Kidney glomerular epithelial cell (primary cell): ENCODE data around the gene DLEC1.
"Not testable (repeated sequence)": the region's sequence is repeated elsewhere in the genome, so short reads cannot be mapped to it uniquely, and the experiment has no call there.

Experiments used
- DNase-seq: peaks from one replicate; lab custom pipeline; 2025; lab: John Stamatoyannopoulos, UW

The DLEC1 gene

GRCh38 chr3:38157117-38157516 is 118.1 kb downstream of the DLEC1 start:
- DNase-seq, result no peak

GRCh38 chr3:38157595-38157994 is 118.6 kb downstream of the DLEC1 start:
- DNase-seq, result peak; percentile 21

GRCh38 chr3:38158472-38158871 is 119.5 kb downstream of the DLEC1 start:
- DNase-seq, result no peak

GRCh38 chr3:38160704-38161103 is 121.7 kb downstream of the DLEC1 start:
- not testable (repeated sequence) for DNase-seq

GRCh38 chr3:38163117-38163840 is 124.3 kb downstream of the DLEC1 start:
- no peak for DNase-seq

- no peak for DNase-seq
Observed at GRCh38 chr3:38163841-38164642, 125.0 kb downstream of the DLEC1 start.

- no peak for DNase-seq
Observed at GRCh38 chr3:38164643-38164951, 125.6 kb downstream of the DLEC1 start.

- DNase-seq, result peak; percentile 99
Observed at GRCh38 chr3:38164952-38165721, 126.1 kb downstream of the DLEC1 start, which contains the start of gene OXSR1. Gene OXSR1, plus strand, starts transcription at chr3:38165537. Its CDS starts 340 bp downstream, at chr3:38165877.

- peak; percentile 51 for DNase-seq
Observed at GRCh38 chr3:38165722-38166387, 126.8 kb downstream of the DLEC1 start.

GRCh38 chr3:38167591-38167990 is 128.6 kb downstream of the DLEC1 start:
- no peak for DNase-seq

GRCh38 chr3:38168151-38169026 is 129.4 kb downstream of the DLEC1 start:
- DNase-seq, result peak; percentile 16

- no peak for DNase-seq
Observed at GRCh38 chr3:38169027-38169317, 130.0 kb downstream of the DLEC1 start.

GRCh38 chr3:38170722-38171121 is 131.7 kb downstream of the DLEC1 start:
- DNase-seq, result no peak

- DNase-seq, result no peak
Observed at GRCh38 chr3:38171622-38172021, 132.6 kb downstream of the DLEC1 start.
